ENCODE measurements around the gene TANGO2.
"Not testable (repeated sequence)": the region's sequence is repeated elsewhere in the genome, so short reads cannot be mapped to it uniquely, and the experiment has no call there.

TANGO2 gene

GRCh38 chr22:20064140-20064480 lies 43.2 kb downstream of the TANGO2 start:
- no peaks in the 10 kb centered on the region for H3K36me3 ChIP-seq
- H3K9me3 ChIP-seq = no peaks in the 10 kb centered on the region
- TF ChIP-seq CTCF (IDR thresholded peaks at IDR 0.05; ENCODE audit: low read depth, low read length) = no peak
- no peaks in the 10 kb centered on the region for H3K27me3 ChIP-seq
- H3K4me1 ChIP-seq = no peaks in the 10 kb centered on the region
- DNase-seq = no peak
- no peak overlapping the region for H3K4me3 ChIP-seq (ENCODE audit: low read depth, low read length)

GRCh38 chr22:20064545-20065262 lies 43.8 kb downstream of the TANGO2 start:
- no peak overlapping the region for H3K4me3 ChIP-seq (ENCODE audit: low read depth, low read length)
- no peaks in the 10 kb centered on the region for H3K36me3 ChIP-seq
- DNase-seq = no peak
- no peak for TF ChIP-seq CTCF (IDR thresholded peaks at IDR 0.05; ENCODE audit: low read depth, low read length)
- no peaks in the 10 kb centered on the region for H3K27me3 ChIP-seq
- H3K4me1 ChIP-seq = no peaks in the 10 kb centered on the region
- no peaks in the 10 kb centered on the region for H3K9me3 ChIP-seq

GRCh38 chr22:20065896-20066616 lies 45.1 kb downstream of the TANGO2 start:
- TF ChIP-seq CTCF (IDR thresholded peaks at IDR 0.05; ENCODE audit: low read depth, low read length) = no peak
- no peaks in the 10 kb centered on the region for H3K9me3 ChIP-seq
- H3K27me3 ChIP-seq = no peaks in the 10 kb centered on the region
- DNase-seq = no peak
- no peaks in the 10 kb centered on the region for H3K4me1 ChIP-seq
- H3K36me3 ChIP-seq = no peaks in the 10 kb centered on the region
- H3K4me3 ChIP-seq (ENCODE audit: low read depth, low read length) = no peak overlapping the region

DNA sequence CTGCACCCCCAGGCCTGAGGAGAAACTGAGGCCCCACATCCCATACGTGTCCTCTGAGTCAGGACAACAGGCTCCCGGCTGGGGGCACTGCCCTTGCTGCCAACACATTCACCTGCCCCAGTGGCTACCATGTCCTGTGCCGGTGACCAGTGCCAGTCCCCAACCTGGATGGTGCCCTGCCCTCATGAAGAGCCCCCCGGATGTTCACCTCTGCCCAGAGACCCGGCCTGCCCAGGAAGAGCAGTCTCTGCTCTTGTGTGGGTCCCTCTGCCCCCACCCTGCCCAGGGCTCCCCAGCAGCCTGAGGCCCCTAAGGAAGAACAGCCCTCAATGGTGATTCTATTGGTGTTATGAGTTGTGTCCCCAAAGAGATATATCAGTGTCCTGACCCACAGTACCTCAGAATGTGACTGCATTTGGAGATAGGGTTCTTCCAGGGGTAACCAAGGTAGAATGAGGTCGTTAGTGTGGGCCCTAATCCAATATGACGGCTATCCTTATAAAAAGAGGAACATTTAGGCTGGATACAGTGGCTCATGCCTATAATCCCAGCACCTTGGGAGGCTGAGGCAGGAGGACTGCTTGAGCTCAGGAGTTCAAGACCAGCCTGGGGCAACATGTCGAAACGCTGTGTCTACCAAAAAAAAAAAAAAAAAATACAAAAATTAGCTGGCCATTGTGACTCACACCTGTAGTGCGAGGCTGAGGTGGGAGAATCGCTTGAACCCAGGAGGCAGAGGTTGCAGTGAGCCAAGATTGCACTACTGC lies 45.9 kb downstream of the TANGO2 start:
- TF ChIP-seq CTCF (IDR thresholded peaks at IDR 0.05; ENCODE audit: low read depth, low read length) = no peak
- no peaks in the 10 kb centered on the region for H3K36me3 ChIP-seq
- DNase-seq = no peak

GRCh38 chr22:20067384-20067682 lies 46.4 kb downstream of the TANGO2 start:
- H3K4me1 ChIP-seq, DNase-seq, H3K27me3 ChIP-seq: not testable (repeated sequence)

More for the DNA sequence above, 45.9 kb downstream of the TANGO2 start:
- no peaks in the 10 kb centered on the region for H3K9me3 ChIP-seq
- no peak overlapping the region for H3K4me3 ChIP-seq (ENCODE audit: low read depth, low read length)
- H3K27me3 ChIP-seq = no peaks in the 10 kb centered on the region
- H3K4me1 ChIP-seq = no peaks in the 10 kb centered on the region

GRCh38 chr22:20068640-20069039 lies 47.7 kb downstream of the TANGO2 start:
- Histone ChIP-seq H3K9me3 (no peaks in the 10 kb centered on the region), H3K4me1 (no peaks in the 10 kb centered on the region), H3K27me3 (no peaks in the 10 kb centered on the region), H3K36me3 (no peaks in the 10 kb centered on the region), H3K4me3 (ENCODE audit: low read depth, low read length) (no peak overlapping the region)
- no peak for TF ChIP-seq CTCF (IDR thresholded peaks at IDR 0.05; ENCODE audit: low read depth, low read length)
- DNase-seq = no peak

More at GRCh38 chr22:20067384-20067682, 46.4 kb downstream of the TANGO2 start:
- H3K4me3 ChIP-seq (ENCODE audit: low read depth, low read length); H3K9me3 ChIP-seq; H3K36me3 ChIP-seq: not testable (repeated sequence)
